Activated T-helper 9 cell treated with anti-CD3 and anti-CD28 coated beads, Interleukin-2, amount 50 U/mL, for 16 hours (primary cell): Measurements from ENCODE around the gene GNE.

Experiments
- DNase-seq: peaks from one replicate; pipeline ENCODE4 v3.0.0-alpha.2; 2020; ENCODE audit warnings: low read depth

GNE gene

DNA sequence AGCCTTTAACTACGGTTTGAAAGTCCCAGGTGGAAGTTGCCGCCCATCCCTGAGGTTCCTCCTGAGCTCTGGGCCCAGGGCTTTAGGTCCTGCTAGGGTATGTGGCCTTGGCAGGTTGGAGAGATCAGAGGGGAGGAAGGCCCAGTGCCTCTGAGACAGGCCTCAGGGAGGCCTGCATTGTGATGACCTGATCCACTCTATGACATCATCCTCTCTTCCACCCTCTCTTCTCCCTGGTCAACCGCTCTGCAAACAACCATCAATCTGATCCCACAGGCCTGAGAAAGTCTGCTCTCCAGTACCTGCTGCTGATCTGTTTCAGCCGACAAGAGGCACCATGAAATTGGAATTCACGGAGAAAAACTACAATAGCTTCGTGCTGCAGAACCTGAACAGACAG is 89.1 kb downstream of the GNE start, which contains the start of gene CCIN:
CCIN (plus strand) TSS at position 223 of the 400 bp plus-strand sequence; CDS start at position 338, 115 bp downstream.
- no peak for DNase-seq

DNA sequence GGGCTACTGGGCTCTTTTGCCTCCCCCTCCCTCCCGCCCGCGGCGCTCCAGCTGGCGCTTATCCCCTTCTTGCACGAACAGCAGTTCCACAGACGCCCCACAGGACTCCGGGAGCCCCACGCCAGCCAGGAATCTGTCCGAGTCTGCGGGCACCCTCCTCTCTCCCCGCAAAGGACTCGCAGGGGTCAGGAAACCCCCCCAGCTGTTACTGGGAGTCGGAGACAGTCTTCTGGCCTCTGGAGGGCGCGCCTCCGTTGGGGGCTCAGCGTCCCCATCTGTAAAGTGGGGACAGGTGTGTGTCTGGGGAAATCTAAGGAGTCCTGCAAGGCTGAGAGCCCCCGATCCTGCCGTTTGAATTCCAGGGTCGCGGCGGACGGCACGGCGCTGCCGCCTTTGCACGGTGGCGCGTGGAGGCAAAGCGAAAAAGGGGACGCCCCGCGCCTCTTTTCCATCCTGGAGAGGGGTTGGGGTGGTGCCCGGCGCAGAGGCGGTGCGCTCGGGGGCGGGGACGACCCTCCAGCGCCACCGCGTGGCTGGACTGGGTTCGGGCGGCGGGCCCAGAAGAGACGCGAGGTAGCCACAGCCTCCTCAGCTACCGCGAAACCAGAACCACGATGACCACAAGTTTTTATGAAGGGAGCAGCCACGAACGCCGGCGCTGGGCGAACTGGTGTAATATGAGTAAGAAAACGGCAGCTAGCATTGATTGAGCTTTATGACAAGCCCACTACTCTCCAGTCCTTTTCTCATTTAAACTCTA is 91.9 kb downstream of the GNE start:
- peak; percentile 75 for DNase-seq

DNA sequence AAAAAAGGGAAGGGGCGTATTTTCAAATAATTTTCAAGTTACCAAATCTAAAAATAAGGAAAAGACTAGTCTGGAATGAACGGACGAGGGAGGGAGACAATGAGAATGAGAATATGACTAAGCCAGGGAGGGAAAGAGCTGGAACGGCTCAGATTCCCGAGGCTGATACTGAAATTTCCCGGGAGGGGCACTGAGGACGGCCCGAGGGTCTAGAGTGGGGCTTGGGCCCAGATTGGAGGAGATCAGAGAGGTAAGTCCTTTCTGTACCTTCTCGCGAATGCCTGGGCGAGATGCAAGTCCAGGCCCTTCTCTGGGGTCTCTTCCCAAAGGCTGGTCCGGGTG is 92.5 kb downstream of the GNE start:
- DNase-seq, result no peak

DNA sequence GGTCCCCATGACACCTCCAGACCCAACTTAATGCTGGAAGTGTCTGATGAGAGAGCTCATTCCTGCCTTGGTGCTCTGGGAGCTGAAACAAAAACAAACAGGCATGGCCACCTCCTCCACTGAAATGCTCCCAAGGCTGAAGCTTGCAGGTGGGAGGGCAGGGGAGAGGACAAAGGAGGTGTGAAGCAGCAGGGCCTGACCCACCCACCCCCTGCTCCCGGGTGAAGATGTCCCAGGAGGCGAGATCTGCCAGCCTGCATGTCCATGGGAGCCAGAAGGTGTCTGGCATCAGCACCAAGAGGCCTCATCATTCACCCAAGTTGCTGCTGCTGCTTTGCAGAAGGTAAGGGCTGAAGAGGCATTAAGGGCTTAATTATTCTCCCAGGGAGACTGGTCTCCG is 93.3 kb downstream of the GNE start:
- no peak for DNase-seq
